Activated T-cell treated with anti-CD3 and anti-CD28 coated beads, Interleukin-2, amount 50 U/mL, for 72 hours (primary cell): Measurements from ENCODE around the gene AP4M1. TPM values are rescaled to one million over a fixed set of nuclear protein-coding genes. Genes with fewer than 3 reads are reported as not detected.

Experiments
- ATAC-seq, 2 donors: fragments of 150-1000 bp; cut with Tn5 transposase; replicated peaks in 1 of 2; 2 replicates each; pipeline ENCODE4 v1.10.0; 2021; ENCODE audit warnings: moderate library complexity in 2 of 2, mild to moderate bottlenecking in 1 of 2
- DNase-seq, 2 donors: peaks; one replicate each; pipeline ENCODE4 v3.0.0; 2021 to 2022; ENCODE audit warnings: mixed read lengths in 1 of 2
- H3K27ac Mint-ChIP-seq: one replicate; pipeline ENCODE4 v1.8.0; 2022; ENCODE audit warnings: mild to moderate bottlenecking, moderate library complexity, mixed read lengths
- H3K27me3 Mint-ChIP-seq: one replicate; pipeline ENCODE4 v1.8.0; 2022; ENCODE audit warnings: low read depth, mixed read lengths
- H3K36me3 Mint-ChIP-seq, 2 donors: one replicate each; pipeline ENCODE4 v1.8.0; 2022; ENCODE audit warnings: mixed read lengths in 2 of 2, mild to moderate bottlenecking in 1 of 2; ENCODE audit not compliant: insufficient read depth in 2 of 2
- H3K4me1 Mint-ChIP-seq: one replicate; pipeline ENCODE4 v1.8.0; 2022; ENCODE audit warnings: low read depth, mixed read lengths
- H3K4me3 Mint-ChIP-seq, 2 donors: one replicate each; pipeline ENCODE4 v1.8.0; 2022; ENCODE audit warnings: mild to moderate bottlenecking in 2 of 2, mixed read lengths in 2 of 2, moderate library complexity in 2 of 2
- H3K9me3 Mint-ChIP-seq, 2 donors: one replicate each; pipeline ENCODE4 v1.8.0; 2022; ENCODE audit warnings: mixed read lengths in 2 of 2
- total RNA-seq, 2 donors: library from RNA; stranded (reverse); gene quantifications; one replicate each; pipeline ENCODE4 v1.2.3, GENCODE V29; 2022

AP4M1 gene
- total RNA-seq, 2 donors from 2014 or later: 9.3 to 10.5 TPM

DNA sequence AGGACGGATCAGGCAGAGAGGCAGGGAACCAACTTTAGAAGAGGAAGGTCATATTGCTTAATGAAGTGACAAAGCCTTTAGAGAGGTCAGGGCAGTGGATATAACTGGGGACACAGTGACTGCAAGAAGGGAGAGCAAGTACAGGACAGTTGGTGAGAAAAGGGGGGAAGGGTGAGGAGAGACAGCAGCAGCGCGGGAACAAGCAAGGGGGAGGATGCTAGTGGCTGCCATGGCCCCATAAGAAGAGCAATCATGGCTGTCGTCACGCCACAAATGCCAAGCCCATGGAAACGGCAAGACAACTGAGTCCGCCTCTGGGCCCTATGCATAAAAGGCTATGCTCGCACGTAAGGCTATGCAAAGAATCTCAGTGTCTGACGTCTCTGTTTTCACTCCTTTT, 29.0 kb upstream of the AP4M1 start:
- Mint-ChIP-seq H3K27me3 (no peaks in the 10 kb centered on the region), H3K36me3 (peaks cover 54 to 73% of the 10 kb centered on the region in 2 donors), H3K27ac (no peak overlapping the region), H3K4me3 (no peak overlapping the region), H3K9me3 (peaks cover 19 to 28% of the 10 kb centered on the region in 2 donors), H3K4me1 (no peaks in the 10 kb centered on the region)
- no peak for ATAC-seq
- no peak for DNase-seq

DNA sequence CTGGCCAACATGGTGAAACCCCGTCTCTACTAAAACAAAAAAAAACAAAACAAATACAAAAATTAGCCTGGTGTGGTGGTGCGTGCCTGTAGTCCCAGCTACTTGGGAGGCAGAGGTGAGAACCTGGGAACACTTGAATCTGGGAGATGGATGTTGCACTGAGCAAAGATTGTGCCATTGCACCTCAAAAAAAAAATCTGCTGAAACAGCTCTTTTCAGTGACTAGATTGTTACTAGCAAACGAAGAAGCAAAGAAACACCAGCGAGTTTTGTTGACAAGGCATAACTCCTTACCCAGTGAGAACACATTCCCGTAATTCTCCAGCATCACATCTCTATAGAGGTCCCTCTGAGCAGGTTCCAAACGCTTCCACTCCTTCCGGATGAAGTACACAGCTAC, 26.6 kb upstream of the AP4M1 start:
- Mint-ChIP-seq H3K36me3 (peaks cover 50 to 68% of the 10 kb centered on the region in 2 donors), H3K4me3 (no peak overlapping the region), H3K27me3 (no peaks in the 10 kb centered on the region), H3K27ac (no peak overlapping the region), H3K9me3 (peaks cover 19 to 28% of the 10 kb centered on the region in 2 donors), H3K4me1 (peaks cover 2% of the 10 kb centered on the region)
- ATAC-seq (no peak), DNase-seq (no peak)

DNA sequence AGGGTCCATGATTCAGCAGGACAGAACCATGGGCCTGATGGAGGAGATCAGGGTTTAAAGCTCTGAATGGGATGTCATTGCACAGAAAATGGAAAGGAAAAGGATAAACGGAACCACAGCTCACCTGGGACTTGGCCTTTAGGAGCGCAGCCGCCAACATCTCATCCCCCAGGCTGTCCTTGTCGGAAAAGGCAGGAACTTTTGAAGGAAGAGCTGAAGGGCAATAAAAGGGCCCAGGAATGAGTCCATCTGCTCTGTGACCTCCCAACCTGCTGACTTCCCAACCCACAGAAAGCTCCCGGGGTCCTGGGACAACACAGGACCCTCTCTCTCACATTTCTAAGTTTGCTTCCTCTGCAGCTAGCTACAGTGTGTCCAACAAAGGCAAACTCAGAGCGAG, 26.0 kb upstream of the AP4M1 start:
- H3K4me3 Mint-ChIP-seq: no peak overlapping the region
- no peak overlapping the region for H3K27ac Mint-ChIP-seq
- H3K36me3 Mint-ChIP-seq: peaks cover 44 to 62% of the 10 kb centered on the region in 2 donors
- no peaks in the 10 kb centered on the region for H3K27me3 Mint-ChIP-seq
- ATAC-seq (no peak), DNase-seq (no peak)
- peaks cover 8% of the 10 kb centered on the region for H3K4me1 Mint-ChIP-seq
- H3K9me3 Mint-ChIP-seq: peaks cover 17 to 24% of the 10 kb centered on the region in 2 donors

DNA sequence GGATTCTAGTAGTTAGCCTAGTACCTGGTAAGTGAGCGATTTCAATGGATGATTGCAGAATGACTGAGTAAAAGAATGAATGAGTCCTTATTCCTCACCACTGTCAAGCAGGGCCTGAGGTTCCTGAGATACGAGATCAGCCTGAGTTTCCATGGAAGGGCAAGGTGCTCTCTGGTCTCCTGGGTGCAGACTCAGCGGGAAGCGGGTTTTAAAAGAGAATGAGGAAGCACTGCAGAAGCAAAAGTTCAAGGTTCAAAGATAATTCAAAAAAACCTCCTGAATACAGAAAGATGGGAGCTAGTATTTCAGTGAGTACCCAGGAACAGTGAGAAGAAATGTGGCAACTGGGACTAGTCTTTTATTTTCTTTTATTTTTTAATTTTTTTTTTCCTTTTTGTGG, 24.2 kb upstream of the AP4M1 start:
- Mint-ChIP-seq H3K27me3 (no peaks in the 10 kb centered on the region), H3K4me3 (no peak overlapping the region), H3K9me3 (peaks cover 4 to 8% of the 10 kb centered on the region in 2 donors), H3K4me1 (peaks cover 18% of the 10 kb centered on the region), H3K27ac (no peak overlapping the region), H3K36me3 (peaks cover 28 to 50% of the 10 kb centered on the region in 2 donors)
- ATAC-seq (no peak), DNase-seq (no peak)

DNA sequence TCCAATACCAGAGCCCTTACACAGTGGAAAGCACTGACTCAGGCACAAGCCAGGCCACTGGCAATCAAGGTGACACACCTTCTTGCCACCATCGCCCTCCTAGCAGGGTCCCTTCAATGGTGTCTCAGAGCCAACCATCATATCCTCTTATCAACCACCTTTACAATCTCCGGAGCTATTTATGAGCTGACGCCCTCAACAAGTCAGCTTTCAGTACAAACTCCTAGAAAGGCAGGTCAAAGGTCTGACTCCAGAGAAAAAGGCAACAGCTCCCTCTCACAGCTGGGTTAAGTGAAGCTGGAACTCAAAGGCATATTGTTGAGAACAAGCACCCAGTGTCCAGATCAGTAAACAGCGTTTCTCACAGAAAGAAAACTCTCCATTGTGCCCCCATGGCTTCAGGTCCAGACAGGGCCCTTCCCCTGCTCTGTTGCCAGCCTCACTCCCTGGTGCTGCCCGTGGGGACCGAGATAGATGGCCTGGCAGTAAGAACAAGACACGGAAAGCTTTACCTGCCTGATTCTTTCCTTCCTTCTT, 22.4 kb upstream of the AP4M1 start:
- Mint-ChIP-seq H3K27ac (no peak overlapping the region), H3K27me3 (no peaks in the 10 kb centered on the region), H3K9me3 (no peaks in the 10 kb centered on the region), H3K36me3 (peaks cover 17 to 33% of the 10 kb centered on the region in 2 donors), H3K4me3 (no peak overlapping the region), H3K4me1 (peaks cover 28% of the 10 kb centered on the region)
- no peak for DNase-seq
- no peak for ATAC-seq

DNA sequence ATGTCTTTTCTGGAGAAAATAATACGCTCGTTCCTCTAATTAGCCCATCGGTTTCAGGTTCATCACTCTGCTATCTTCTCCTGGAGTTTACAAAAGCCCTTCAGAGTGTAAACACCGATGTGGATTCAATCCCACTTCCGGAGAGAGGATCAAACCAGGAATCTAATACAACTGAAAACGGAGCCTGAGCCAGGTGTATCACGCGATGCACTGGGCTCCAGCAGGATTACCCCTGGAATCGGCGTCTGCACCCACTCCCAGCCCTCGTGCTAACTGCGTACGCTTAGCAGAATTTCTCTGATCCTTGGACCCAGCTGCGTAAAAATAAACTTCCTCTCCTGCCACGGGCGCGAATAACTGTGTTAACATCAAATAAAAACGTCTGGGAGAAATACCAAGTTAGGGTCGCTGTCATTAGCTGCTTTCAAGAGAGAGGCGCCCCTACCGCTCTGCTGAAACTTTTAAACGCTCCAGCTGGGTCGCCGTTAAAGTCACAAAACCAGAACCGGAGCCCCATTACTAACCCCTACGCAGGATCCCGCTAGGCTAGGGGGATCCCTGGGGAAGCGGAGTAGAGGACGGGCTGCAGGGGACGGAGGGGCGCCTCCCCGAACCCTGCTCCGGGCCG, 20.4 kb upstream of the AP4M1 start:
- peaks cover 7 to 15% of the 10 kb centered on the region in 2 donors for H3K36me3 Mint-ChIP-seq
- H3K27ac Mint-ChIP-seq: peak overlapping the region; percentile 91
- no peaks in the 10 kb centered on the region for H3K27me3 Mint-ChIP-seq
- peaks cover 28% of the 10 kb centered on the region for H3K4me1 Mint-ChIP-seq
- peak overlapping the region; percentile 90 to 94 for H3K4me3 Mint-ChIP-seq
- ATAC-seq: no peak
- H3K9me3 Mint-ChIP-seq: no peaks in the 10 kb centered on the region
- DNase-seq: no peak

DNA sequence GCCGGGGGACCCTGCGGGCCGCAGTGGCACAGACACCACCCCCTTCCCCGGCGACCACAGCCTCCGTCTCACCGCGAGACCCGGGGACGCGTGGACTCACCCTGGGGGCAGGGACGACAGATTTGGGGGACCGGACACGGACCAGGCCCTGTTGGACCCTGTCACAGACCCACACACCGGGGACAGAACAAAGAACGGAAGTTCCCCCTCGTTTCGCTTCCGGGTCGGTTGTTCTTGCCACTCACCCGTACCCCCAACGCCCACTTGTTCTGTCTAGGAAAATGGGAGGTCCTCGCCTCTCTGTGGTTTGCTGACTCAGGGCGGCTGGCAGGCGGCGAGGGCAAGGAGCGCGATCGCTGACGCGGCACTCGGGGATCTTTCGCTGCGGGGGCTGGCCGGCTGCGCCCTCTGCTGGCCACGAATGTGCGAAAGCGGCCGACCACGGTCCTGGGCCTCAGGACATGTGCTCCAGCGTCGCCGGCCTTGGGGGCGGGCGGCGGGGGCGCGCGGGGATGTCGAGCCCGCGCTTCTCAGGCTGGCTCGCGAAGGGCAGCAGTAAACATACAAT, 19.8 kb upstream of the AP4M1 start, which contains the start of gene ZNF3:
ZNF3 (minus strand) TSS at position 189 of the 568 bp plus-strand sequence. CDS start 4,366 bp downstream, outside the sequence.
- H3K36me3 Mint-ChIP-seq: peaks cover 6 to 10% of the 10 kb centered on the region in 2 donors
- ATAC-seq: peak; percentile 90
- H3K4me1 Mint-ChIP-seq: peaks cover 28% of the 10 kb centered on the region
- peak within 1 kb of the TSS; percentile 91 for H3K27ac Mint-ChIP-seq
- DNase-seq: peak; percentile 99
- peak within 1 kb of the TSS; percentile 90 to 94 for H3K4me3 Mint-ChIP-seq
- no peaks in the 10 kb centered on the region for H3K27me3 Mint-ChIP-seq
- H3K9me3 Mint-ChIP-seq: no peaks in the 10 kb centered on the region

DNA sequence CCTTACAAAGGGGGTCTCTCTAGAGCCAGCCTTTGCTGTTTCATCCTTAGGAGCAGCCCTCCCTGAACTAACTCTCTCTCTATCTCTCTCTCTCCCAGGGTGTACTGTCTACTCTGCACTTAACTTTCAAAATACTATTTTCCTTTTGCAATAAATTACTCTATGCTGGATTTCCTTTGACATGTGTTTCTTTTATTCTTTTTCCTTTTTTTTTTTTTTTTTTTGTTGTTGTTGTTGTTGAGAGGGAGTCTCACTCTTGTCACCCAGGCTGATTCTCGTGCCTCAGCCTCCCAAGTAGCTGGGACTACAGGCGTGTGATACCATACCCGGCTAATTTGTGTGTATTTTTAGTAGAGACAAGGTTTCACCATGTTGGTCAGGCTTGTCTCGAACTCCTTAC, 18.5 kb upstream of the AP4M1 start:
- ATAC-seq: no peak
- Mint-ChIP-seq H3K4me1 (peaks cover 32% of the 10 kb centered on the region), H3K27ac (peak overlapping the region; percentile 27), H3K9me3 (no peaks in the 10 kb centered on the region), H3K36me3 (peaks cover 2 to 6% of the 10 kb centered on the region in 2 donors), H3K27me3 (no peaks in the 10 kb centered on the region), H3K4me3 (peak overlapping the region; percentile 90 to 94)
- DNase-seq: no peak

DNA sequence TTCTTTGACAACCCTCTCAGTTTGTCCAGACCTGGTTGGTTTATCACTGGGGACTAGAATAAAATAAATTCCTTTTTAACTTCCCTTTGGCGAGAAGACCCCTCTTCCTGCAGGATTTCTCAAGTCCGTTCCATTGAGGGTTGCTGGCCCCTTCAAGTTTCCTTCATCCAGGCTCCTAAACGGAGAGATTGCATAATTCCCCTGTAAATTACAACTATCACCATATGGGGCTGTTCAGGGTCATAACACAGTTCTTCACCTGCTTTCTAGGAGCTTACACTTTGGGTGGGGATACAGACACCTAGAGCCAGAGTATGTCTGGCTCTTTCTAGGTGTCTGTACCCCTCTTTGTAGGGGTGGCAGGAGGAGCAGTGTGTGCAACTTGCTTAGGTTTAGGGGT, 15.9 kb upstream of the AP4M1 start:
- H3K9me3 Mint-ChIP-seq: no peaks in the 10 kb centered on the region
- no peak overlapping the region for H3K4me3 Mint-ChIP-seq
- no peak for DNase-seq
- H3K36me3 Mint-ChIP-seq: peaks cover 3 to 6% of the 10 kb centered on the region in 2 donors
- H3K27me3 Mint-ChIP-seq: no peaks in the 10 kb centered on the region
- no peak for ATAC-seq
- H3K4me1 Mint-ChIP-seq: peaks cover 39% of the 10 kb centered on the region
- H3K27ac Mint-ChIP-seq: no peak overlapping the region

DNA sequence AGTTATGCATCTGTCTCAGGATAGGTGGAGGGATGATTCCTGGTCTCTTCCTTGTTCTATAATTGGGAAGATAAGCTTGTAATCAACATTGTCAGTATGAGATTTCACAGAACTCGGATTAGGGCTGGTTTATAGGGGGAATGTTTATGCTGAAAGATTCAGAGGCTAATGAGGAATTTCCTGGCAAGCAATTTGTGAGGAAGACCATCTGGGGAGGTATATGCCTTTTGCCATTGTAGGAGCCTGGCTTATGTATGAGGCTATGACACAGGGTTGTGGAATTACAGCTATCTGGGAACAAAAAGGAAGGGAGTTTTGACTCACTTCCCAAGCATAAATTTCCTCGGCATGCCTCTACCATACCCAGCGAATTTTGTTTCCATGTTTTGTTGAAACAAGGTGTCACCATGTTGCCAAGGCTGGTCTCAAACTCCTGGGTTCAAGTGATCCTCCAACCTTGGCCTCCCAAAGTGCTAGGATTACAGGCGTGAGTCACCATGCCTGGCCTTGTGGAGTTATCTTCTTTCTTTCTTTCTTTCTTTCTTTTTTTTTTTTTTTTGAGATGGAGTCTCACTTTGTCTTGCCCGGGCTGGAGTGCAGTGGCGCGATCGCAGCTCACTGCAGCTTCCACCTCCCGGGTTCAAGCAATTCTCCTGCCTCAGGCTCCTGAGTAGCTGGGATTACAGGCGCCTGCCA, 14.2 kb upstream of the AP4M1 start:
- peak overlapping the region in 1 of 2 donors; percentile 32 for H3K4me3 Mint-ChIP-seq
- H3K4me1 Mint-ChIP-seq: peaks cover 46% of the 10 kb centered on the region
- H3K36me3 Mint-ChIP-seq: peaks cover 1 to 7% of the 10 kb centered on the region in 2 donors
- H3K9me3 Mint-ChIP-seq: no peaks in the 10 kb centered on the region
- no peak for ATAC-seq
- DNase-seq: no peak
- no peaks in the 10 kb centered on the region for H3K27me3 Mint-ChIP-seq
- H3K27ac Mint-ChIP-seq: peak overlapping the region; percentile 94

DNA sequence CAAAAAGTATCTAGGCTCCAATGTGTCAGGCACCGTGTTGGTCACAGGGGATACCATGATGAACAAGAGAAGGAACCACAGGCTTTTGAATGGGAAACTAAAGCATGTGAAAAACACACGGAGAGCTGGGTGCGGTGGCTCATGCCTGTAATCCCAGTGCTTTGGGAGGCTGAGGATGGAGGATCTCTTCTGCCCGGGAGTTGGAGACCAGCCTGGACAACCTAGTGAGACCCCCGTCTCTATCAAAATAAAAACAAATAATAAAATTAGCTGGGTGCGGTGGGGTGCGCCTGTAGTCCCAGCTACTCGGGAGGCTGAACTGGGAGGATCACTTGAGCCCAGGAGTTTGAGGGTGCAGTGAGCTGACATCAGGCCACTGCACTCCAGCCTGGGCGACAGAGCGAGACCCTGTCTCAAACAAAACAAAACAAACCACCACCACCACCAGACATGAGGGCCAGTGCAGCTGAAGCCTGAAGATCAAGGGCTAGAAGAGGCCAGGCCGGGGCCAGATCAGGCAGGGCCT, 13.3 kb upstream of the AP4M1 start:
- no peaks in the 10 kb centered on the region for H3K9me3 Mint-ChIP-seq
- no peak for DNase-seq
- peak in 1 of 2 donors; percentile 7 for ATAC-seq

DNA sequence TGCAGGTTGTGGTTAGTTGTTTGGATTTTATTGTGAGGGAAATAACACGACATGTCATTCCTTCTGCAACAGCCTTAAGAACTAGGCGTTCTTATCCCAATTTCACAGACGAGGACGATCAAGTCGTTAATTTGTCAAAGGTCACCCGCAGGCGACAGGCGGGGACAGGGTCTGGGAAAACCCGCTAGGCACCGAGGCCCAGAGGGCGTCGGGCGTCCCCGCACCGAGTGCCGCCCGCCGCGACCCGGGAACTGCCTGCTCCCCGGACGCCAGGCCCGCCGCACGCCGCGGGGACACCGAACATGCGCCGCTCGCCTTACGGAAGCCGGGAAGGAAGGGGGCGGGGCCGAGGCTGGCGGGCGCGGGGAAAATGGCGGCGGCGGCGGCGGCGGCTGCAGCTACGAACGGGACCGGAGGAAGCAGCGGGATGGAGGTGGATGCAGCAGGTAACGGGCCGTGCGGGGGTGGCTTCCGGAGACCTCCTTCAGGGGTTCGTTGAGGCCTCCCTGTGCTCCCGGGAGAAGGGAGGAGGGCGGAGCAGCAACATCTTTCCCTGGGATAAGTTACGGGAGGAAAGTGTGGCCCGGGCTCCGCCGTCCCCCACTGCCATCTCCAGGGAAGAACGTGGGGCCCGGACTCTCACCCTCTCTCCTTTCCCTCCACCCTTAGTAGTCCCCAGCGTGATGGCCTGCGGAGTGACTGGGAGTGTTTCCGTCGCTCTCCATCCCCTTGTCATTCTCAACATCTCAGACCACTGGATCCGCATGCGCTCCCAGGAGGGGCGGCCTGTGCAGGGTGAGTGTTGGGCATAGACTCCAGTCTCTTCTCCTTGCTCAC, 12.6 kb upstream of the AP4M1 start, which contains the start of gene COPS6:
COPS6 (plus strand) TSS at position 349 of the 837 bp plus-strand sequence; CDS start at position 371, 22 bp downstream.
- peak within 1 kb of the TSS; percentile 94 for H3K27ac Mint-ChIP-seq
- ATAC-seq (peak; percentile 58 to 81), DNase-seq (peak; percentile 92 to 93)
- peak within 1 kb of the TSS; percentile 82 to 91 for H3K4me3 Mint-ChIP-seq
- peaks cover 3 to 10% of the 10 kb centered on the region in 2 donors for H3K36me3 Mint-ChIP-seq
- H3K27me3 Mint-ChIP-seq: no peaks in the 10 kb centered on the region
- H3K4me1 Mint-ChIP-seq: peaks cover 44% of the 10 kb centered on the region
- H3K9me3 Mint-ChIP-seq: no peaks in the 10 kb centered on the region

More for the DNA sequence above, 13.3 kb upstream of the AP4M1 start:
- Mint-ChIP-seq H3K27ac (peak overlapping the region; percentile 94), H3K4me3 (peak overlapping the region; percentile 82 to 91), H3K4me1 (peaks cover 45% of the 10 kb centered on the region), H3K27me3 (no peaks in the 10 kb centered on the region), H3K36me3 (peaks cover 1 to 7% of the 10 kb centered on the region in 2 donors)
